IPS DF 6.9 (cell line): ENCODE measurements around the gene BRMS1.
A peak's percentile ranks its signal among the peaks of the same experiment; 100 is the strongest.

ENCODE experiments used
- DNase-seq: peaks from one replicate; pipeline ENCODE4 v3.0.0-alpha.2; 2013; ENCODE audit warnings: low read depth, low spot score
- H3K27ac ChIP-seq: one replicate; pipeline ENCODE4 v1.5.1; 2013; ENCODE audit warnings: low read length, control low read depth
- H3K27me3 ChIP-seq: 2 replicates; pipeline ENCODE4 v1.6.1; 2013; ENCODE audit warnings: mild to moderate bottlenecking, low read length; ENCODE audit not compliant: control insufficient read depth, insufficient read depth
- H3K36me3 ChIP-seq: 2 replicates; pipeline ENCODE4 v1.6.1; 2013; ENCODE audit warnings: low read length; ENCODE audit not compliant: control insufficient read depth, insufficient read depth
- H3K4me1 ChIP-seq: 2 replicates; pipeline ENCODE4 v1.6.1; 2013; ENCODE audit warnings: low read length; ENCODE audit not compliant: control insufficient read depth, insufficient read depth
- H3K4me3 ChIP-seq: 2 replicates; pipeline ENCODE4 v1.5.1; 2013; ENCODE audit warnings: mild to moderate bottlenecking, low read length
- H3K9me3 ChIP-seq: 2 replicates; pipeline ENCODE4 v1.6.1; 2013; ENCODE audit warnings: low read length, inconsistent platforms; ENCODE audit not compliant: control insufficient read depth, insufficient read depth
- WGBS: extraction: QIAGEN DNeasy Blood & Tissue Kit; methylation state at CpG from one replicate; pipeline ENCODE4 v1.1.7; 2013; ENCODE audit warnings: mixed read lengths, missing lambda C conversion rate; ENCODE audit not compliant: insufficient read length, insufficient coverage; 5-methylcytosine and 5-hydroxymethylcytosine counted together

BRMS1 gene

GRCh38 chr11:66335531-66336233 is 9.2 kb downstream of the BRMS1 start:
- H3K27ac ChIP-seq, result no peak overlapping the region
- no CpG with 5 or more reads among the region's 35 CpGs for WGBS
- H3K4me3 ChIP-seq, result peak overlapping the region; percentile 0; the same call in 1 of the 2 replicates

GRCh38 chr11:66334605-66335442 is 10.1 kb downstream of the BRMS1 start:
- no peak overlapping the region for H3K27ac ChIP-seq
- H3K4me3 ChIP-seq, result no peak overlapping the region
- peaks cover 14% of the 10 kb centered on the region; the same call in 1 of the 2 replicates for H3K36me3 ChIP-seq
- no peaks in the 10 kb centered on the region for H3K9me3 ChIP-seq
- no peak for DNase-seq
- H3K4me1 ChIP-seq, result peaks cover 5% of the 10 kb centered on the region; the same call in 1 of the 2 replicates
- no peaks in the 10 kb centered on the region for H3K27me3 ChIP-seq
- no CpG with 5 or more reads among the region's 42 CpGs for WGBS

More at GRCh38 chr11:66335531-66336233, 9.2 kb downstream of the BRMS1 start:
- Histone ChIP-seq H3K4me1 (peaks cover 5% of the 10 kb centered on the region; the same call in 1 of the 2 replicates), H3K9me3 (no peaks in the 10 kb centered on the region), H3K27me3 (no peaks in the 10 kb centered on the region), H3K36me3 (peaks cover 20% of the 10 kb centered on the region; the same call in 1 of the 2 replicates)
- DNase-seq, result no peak

GRCh38 chr11:66333896-66334604 is 10.9 kb downstream of the BRMS1 start:
- Histone ChIP-seq H3K36me3 (peaks cover 13% of the 10 kb centered on the region; the same call in 1 of the 2 replicates), H3K27ac (no peak overlapping the region), H3K9me3 (no peaks in the 10 kb centered on the region), H3K4me3 (no peak overlapping the region), H3K4me1 (peaks cover 5% of the 10 kb centered on the region; the same call in 1 of the 2 replicates), H3K27me3 (no peaks in the 10 kb centered on the region)
- WGBS, result no CpG with 5 or more reads among the region's 29 CpGs
- DNase-seq, result no peak

- no peak overlapping the region for H3K4me3 ChIP-seq
- WGBS, result no CpG with 5 or more reads among the region's 19 CpGs
- peaks cover 7% of the 10 kb centered on the region; the same call in 1 of the 2 replicates for H3K4me1 ChIP-seq
- H3K36me3 ChIP-seq, result peaks cover 7% of the 10 kb centered on the region; the same call in 1 of the 2 replicates
- no peak for DNase-seq
- H3K27me3 ChIP-seq, result no peaks in the 10 kb centered on the region
- H3K9me3 ChIP-seq, result no peaks in the 10 kb centered on the region
- no peak overlapping the region for H3K27ac ChIP-seq
These were observed 11.6 kb downstream of the BRMS1 start for GRCh38 chr11:66333220-66333877.

- H3K4me1 ChIP-seq, result peaks cover 7% of the 10 kb centered on the region; the same call in 1 of the 2 replicates
- H3K36me3 ChIP-seq, result peaks cover 6% of the 10 kb centered on the region; the same call in 1 of the 2 replicates
- WGBS, result no CpG with 5 or more reads among the region's 18 CpGs
- no peak overlapping the region for H3K27ac ChIP-seq
- DNase-seq, result no peak
- H3K4me3 ChIP-seq, result no peak overlapping the region
- H3K27me3 ChIP-seq, result no peaks in the 10 kb centered on the region
- no peaks in the 10 kb centered on the region for H3K9me3 ChIP-seq
These were observed 12.3 kb downstream of the BRMS1 start for GRCh38 chr11:66332371-66333219.

GRCh38 chr11:66331542-66332370 is 13.1 kb downstream of the BRMS1 start:
- H3K27ac ChIP-seq, result no peak overlapping the region
- peaks cover 4% of the 10 kb centered on the region for H3K4me1 ChIP-seq
- DNase-seq, result no peak
- no peaks in the 10 kb centered on the region for H3K27me3 ChIP-seq
- 0 out of 2 replicates have a peak, but pooled peaks cover 3% of the 10 kb centered on the region for H3K36me3 ChIP-seq
- no CpG with 5 or more reads among the region's 12 CpGs for WGBS
- no peaks in the 10 kb centered on the region for H3K9me3 ChIP-seq
- H3K4me3 ChIP-seq, result no peak overlapping the region

GRCh38 chr11:66330931-66331330 is 14.0 kb downstream of the BRMS1 start:
- no CpG with 5 or more reads among the region's 10 CpGs for WGBS
- no peak for DNase-seq
- Histone ChIP-seq H3K27me3 (no peaks in the 10 kb centered on the region), H3K27ac (no peak overlapping the region), H3K4me1 (peaks cover 7% of the 10 kb centered on the region), H3K4me3 (no peak overlapping the region), H3K36me3 (0 out of 2 replicates have a peak, but pooled peaks cover 3% of the 10 kb centered on the region), H3K9me3 (no peaks in the 10 kb centered on the region)

- WGBS, result no CpG with 5 or more reads among the region's 3 CpGs
- H3K4me3 ChIP-seq, result no peak overlapping the region
- no peaks in the 10 kb centered on the region for H3K9me3 ChIP-seq
- no peak overlapping the region for H3K27ac ChIP-seq
- peaks cover 12% of the 10 kb centered on the region for H3K4me1 ChIP-seq
- H3K36me3 ChIP-seq, result 0 out of 2 replicates have a peak, but pooled peaks cover 6% of the 10 kb centered on the region
- DNase-seq, result no peak
- H3K27me3 ChIP-seq, result no peaks in the 10 kb centered on the region
These were observed 15.7 kb downstream of the BRMS1 start for GRCh38 chr11:66329165-66329673.
